NK-92 treated with Interleukin-12 subunit alpha and Interleukin-12 subunit beta, amount 100 ng/mL, for 24 hours (cell line): ENCODE data around the gene B3GNT5.
"Not testable (repeated sequence)": the region's sequence is repeated elsewhere in the genome, so short reads cannot be mapped to it uniquely, and the experiment has no call there.

ENCODE experiments used
- DNase-seq: peaks from one replicate; lab custom pipeline; 2025; lab: John Stamatoyannopoulos, UW

B3GNT5 gene

GRCh38 chr3:183230251-183230650, 22.8 kb upstream of the B3GNT5 start:
- DNase-seq = not testable (repeated sequence)

GRCh38 chr3:183230826-183231225, 22.2 kb upstream of the B3GNT5 start:
- no peak for DNase-seq

GRCh38 chr3:183233966-183234365, 19.1 kb upstream of the B3GNT5 start:
- no peak for DNase-seq

- DNase-seq = no peak
These were observed 14.0 kb upstream of the B3GNT5 start for GRCh38 chr3:183239046-183239445.

- DNase-seq = no peak
These were observed 10.6 kb upstream of the B3GNT5 start for GRCh38 chr3:183242431-183242830.

- DNase-seq = no peak
These were observed 8.8 kb upstream of the B3GNT5 start for GRCh38 chr3:183244219-183244618.

GRCh38 chr3:183244981-183245476, 8.0 kb upstream of the B3GNT5 start:
- no peak for DNase-seq

GRCh38 chr3:183247011-183247589, 6.0 kb upstream of the B3GNT5 start:
- no peak for DNase-seq

GRCh38 chr3:183249006-183249718, 3.9 kb upstream of the B3GNT5 start:
- DNase-seq = no peak

- DNase-seq = no peak
These were observed 803 bp upstream of the B3GNT5 start for GRCh38 chr3:183252118-183252782.

GRCh38 chr3:183253528-183254486, 754 bp downstream of the B3GNT5 start:
- no peak for DNase-seq

- no peak for DNase-seq
These were observed 1.7 kb downstream of the B3GNT5 start for GRCh38 chr3:183254487-183255347.

GRCh38 chr3:183255348-183255730, 2.3 kb downstream of the B3GNT5 start:
- DNase-seq = no peak

- no peak for DNase-seq
These were observed 6.0 kb downstream of the B3GNT5 start for GRCh38 chr3:183259087-183259486.

GRCh38 chr3:183259621-183260020, 6.6 kb downstream of the B3GNT5 start:
- DNase-seq = no peak

GRCh38 chr3:183260167-183260904, 7.3 kb downstream of the B3GNT5 start:
- DNase-seq = no peak

- no peak for DNase-seq
These were observed 8.2 kb downstream of the B3GNT5 start for GRCh38 chr3:183261151-183261724.

- DNase-seq = no peak
These were observed 9.9 kb downstream of the B3GNT5 start for GRCh38 chr3:183262875-183263378.

- no peak for DNase-seq
These were observed 11.2 kb downstream of the B3GNT5 start for GRCh38 chr3:183264268-183264667.

GRCh38 chr3:183265157-183265642, 12.1 kb downstream of the B3GNT5 start:
- DNase-seq = no peak
